ELF-1 (cell line): ENCODE data around the gene CCDC66.

ENCODE experiments used
- DNase-seq: peaks from one replicate; pipeline ENCODE4 v3.0.0-alpha.2; 2016; ENCODE audit warnings: low read depth, low spot score

The CCDC66 gene

GRCh38 chr3:56621681-56622080 lies 64.7 kb downstream of the CCDC66 start:
- DNase-seq = no peak

DNA sequence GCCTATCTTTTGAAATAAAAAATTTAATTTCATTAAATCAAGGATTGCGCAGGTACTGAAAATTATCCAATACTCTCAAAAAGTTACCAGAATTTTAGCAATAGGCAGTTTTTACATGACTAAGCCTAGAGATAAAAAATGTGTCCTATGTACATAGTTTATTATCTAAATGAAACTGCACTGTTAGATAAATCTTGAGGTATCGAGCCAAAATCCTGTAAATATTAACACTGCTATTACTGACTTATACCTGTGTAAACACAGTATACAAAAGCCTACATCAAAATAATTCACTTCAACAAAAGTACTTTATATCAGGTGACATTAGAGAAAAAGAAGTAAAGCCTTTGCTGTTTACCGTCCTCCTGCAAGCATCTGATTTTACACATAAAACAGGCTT lies 65.4 kb downstream of the CCDC66 start:
- DNase-seq = no peak

GRCh38 chr3:56624725-56625124 lies 67.8 kb downstream of the CCDC66 start:
- no peak for DNase-seq

GRCh38 chr3:56629047-56629446 lies 72.1 kb downstream of the CCDC66 start:
- DNase-seq = no peak

DNA sequence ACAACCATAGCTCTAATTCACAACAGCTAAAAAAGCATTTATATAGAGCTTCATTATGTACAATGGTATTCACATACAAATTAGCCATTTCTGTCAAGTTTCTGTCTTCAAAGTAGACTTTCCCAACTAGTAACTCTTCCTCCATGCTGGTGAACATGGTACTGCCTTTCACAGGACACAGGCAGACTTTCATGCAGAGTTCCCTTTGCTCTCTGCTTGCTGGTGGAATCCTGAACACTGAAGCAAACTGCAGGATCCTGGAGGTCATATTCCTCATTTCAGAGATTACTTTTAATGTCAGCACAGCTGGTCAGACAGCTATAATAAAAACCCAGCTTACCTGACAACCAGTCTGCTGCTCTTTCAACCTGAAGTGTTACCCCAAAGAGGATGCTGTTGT lies 72.5 kb downstream of the CCDC66 start:
- no peak for DNase-seq

DNA sequence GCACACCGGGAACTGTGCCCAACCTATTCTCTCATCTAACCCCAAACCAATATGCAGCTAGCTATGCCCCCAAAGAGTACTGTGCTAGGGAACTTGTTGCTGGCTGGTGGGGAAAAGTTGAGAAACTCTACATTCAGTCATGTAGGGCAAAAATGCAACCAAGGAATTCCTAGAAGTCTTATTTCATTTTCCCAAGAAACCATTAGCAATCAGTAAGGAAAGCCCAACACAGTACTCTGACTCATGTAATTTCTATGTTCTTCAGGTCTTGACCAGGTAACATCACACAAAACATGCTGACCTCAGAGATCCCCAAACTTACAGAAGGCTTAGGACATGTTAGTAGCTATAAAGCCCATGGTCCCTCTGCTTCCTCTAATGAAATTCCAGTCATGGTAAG lies 74.0 kb downstream of the CCDC66 start:
- DNase-seq = no peak

GRCh38 chr3:56633181-56633580 lies 76.2 kb downstream of the CCDC66 start:
- DNase-seq = no peak

- DNase-seq = no peak
Observed at GRCh38 chr3:56633602-56634535, 76.9 kb downstream of the CCDC66 start.

GRCh38 chr3:56645407-56645806 lies 88.4 kb downstream of the CCDC66 start:
- DNase-seq = no peak

- DNase-seq = peak; percentile 52
Observed at GRCh38 chr3:56654460-56654859, 97.5 kb downstream of the CCDC66 start.

DNA sequence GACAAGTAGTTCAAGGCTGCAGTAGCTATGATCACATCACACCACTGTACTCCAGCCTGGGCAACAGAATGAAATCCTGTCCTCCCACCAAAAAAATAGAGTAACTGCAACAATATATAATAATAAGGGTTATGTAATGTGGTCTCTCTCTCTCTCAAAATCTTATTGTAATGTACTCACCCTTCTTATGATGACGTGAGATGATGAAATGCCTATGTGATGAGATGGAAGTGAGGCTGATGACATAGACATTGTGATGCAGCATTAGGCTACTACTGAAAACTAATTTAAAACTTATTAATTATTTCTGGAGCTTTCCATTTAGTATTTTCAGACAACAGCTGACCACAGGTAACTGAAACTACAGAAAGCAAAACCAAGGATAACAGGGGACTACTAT lies 98.7 kb downstream of the CCDC66 start:
- DNase-seq = no peak

DNA sequence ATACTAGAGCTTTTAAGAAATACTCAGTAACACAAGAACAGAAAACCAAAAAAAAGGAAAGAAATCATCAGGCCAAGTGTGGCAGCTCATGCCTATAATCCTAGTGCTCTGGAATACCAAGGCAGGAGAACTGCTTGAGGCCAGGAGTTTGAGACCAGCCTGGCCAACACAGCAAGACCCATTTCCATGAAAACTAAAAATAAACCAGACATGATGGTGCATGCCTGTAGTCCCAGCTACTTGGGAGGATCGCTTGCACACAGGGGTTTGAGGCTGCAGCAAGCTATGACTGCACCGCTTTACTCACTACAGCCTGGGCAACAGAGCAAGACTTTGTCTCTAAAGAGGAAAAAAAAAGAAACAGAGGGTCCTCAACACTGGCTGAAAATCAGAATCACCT lies 107.8 kb downstream of the CCDC66 start:
- no peak for DNase-seq

DNA sequence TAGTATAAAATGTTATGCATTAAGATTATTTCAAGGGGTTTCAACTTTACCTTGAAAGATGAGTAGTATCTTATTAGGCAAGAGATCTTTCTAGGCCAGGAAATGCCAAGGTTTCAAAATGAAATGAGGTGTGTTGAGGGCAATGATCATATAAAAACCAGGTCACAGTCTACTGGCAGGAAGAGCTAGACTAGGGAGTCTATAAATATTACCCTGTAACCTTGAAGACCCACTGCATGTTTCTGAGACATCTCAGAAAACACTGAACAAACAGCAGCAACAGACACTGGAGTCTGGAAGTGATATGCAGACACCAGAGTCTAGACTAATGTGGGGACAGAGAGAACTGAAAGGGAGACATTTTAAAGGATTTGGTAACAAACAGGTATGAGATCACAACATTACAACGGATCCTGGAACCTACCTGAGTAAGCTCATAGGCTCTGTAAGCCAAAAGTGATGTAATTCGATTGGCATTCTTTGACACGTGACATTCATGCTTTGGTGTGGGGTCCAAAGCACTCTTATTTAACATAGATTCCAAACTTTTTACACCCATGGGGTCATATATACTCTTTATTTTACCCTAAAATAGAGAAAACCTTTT lies 111.1 kb downstream of the CCDC66 start:
- no peak for DNase-seq
